Calu3 (cell line): ENCODE data around the gene TBL1X. TPM values are rescaled to one million over a fixed set of nuclear protein-coding genes. Genes with fewer than 3 reads are reported as not detected.

Source experiments
- BruUV-seq: library from RNA; stranded (reverse); fragments of 400-500 nt; replicated peaks from 2 replicates; lab custom pipeline; 2021; lab: Mats Ljungman, UMichigan
- CTCF ChIA-PET: fragments of 300-600 bp; sonication (Branson Sonifier 250); formaldehyde crosslinking; loops from one replicate; lab custom pipeline; 2022; ENCODE audit warnings: antibody characterized with exemption; lab: Charles Lee
- DNase-seq: peaks from one replicate; pipeline ENCODE4 v3.0.0; 2022
- H3K27ac Mint-ChIP-seq: one replicate; pipeline ENCODE4 v1.8.0; 2022; ENCODE audit warnings: mixed read lengths; ENCODE audit not compliant: unreplicated experiment
- H3K27me3 Mint-ChIP-seq: one replicate; pipeline ENCODE4 v1.8.0; 2022; ENCODE audit warnings: mixed read lengths; ENCODE audit not compliant: unreplicated experiment
- H3K36me3 Mint-ChIP-seq: one replicate; pipeline ENCODE4 v1.8.0; 2022; ENCODE audit warnings: mild to moderate bottlenecking, moderate library complexity, mixed read lengths; ENCODE audit not compliant: insufficient read depth, unreplicated experiment
- H3K4me1 Mint-ChIP-seq: one replicate; pipeline ENCODE4 v1.8.0; 2022; ENCODE audit warnings: mild to moderate bottlenecking, low read depth, mixed read lengths; ENCODE audit not compliant: unreplicated experiment
- H3K4me3 Mint-ChIP-seq: one replicate; pipeline ENCODE4 v1.8.0; 2022; ENCODE audit warnings: mild to moderate bottlenecking, low read depth, moderate library complexity, mixed read lengths; ENCODE audit not compliant: unreplicated experiment
- H3K9me3 Mint-ChIP-seq: one replicate; pipeline ENCODE4 v1.8.0; 2022; ENCODE audit warnings: low read depth, mixed read lengths; ENCODE audit not compliant: unreplicated experiment
- intact Hi-C: fragments of 100-400 bp; cut with micrococcal nuclease; formaldehyde crosslinking; loops from one replicate; pipeline ENCODE4 v1.10.0; 2022; ENCODE audit not compliant: unreplicated experiment
- total RNA-seq: library from RNA; stranded (reverse); gene quantifications from 2 replicates; pipeline ENCODE4 v1.2.3, GENCODE V29; 2022
- TF ChIP-seq, protein P1 (sequence below): fragments of 200-600 bp; IDR thresholded peaks from one replicate; pipeline ENCODE4 v1.8.0; 2022; ENCODE audit warnings: antibody characterized with exemption; ENCODE audit not compliant: unreplicated experiment

TBL1X gene
- total RNA-seq, 1 experiment from 2014 or later, result 25.0 TPM

DNA sequence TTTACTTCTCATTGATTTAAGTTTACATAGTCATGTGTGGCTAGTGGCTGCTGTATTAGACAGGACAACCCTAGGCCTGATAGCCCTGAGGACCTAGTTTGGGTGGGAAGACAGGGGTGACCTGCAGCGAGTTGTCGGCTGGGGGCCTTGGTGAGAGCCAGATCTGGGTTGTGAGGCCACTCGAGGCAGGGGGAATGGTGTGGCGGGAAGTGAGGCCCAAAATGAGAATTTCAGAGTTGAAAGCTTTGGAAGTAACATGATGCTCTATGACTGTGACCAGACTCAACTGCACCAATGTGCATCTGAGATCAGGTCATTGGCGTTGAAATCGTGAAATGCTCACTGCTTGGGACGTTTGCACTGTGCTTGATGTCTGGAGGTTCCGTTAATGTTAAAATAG, 72.9 kb downstream of the TBL1X start:
- Mint-ChIP-seq H3K9me3 (peaks cover 2% of the 10 kb centered on the region), H3K27ac (no peak overlapping the region), H3K4me3 (no peak overlapping the region), H3K27me3 (no peaks in the 10 kb centered on the region), H3K36me3 (no peaks in the 10 kb centered on the region), H3K4me1 (no peaks in the 10 kb centered on the region)
- BruUV-seq, result no TSS peak
- TF ChIP-seq, protein P1, sequence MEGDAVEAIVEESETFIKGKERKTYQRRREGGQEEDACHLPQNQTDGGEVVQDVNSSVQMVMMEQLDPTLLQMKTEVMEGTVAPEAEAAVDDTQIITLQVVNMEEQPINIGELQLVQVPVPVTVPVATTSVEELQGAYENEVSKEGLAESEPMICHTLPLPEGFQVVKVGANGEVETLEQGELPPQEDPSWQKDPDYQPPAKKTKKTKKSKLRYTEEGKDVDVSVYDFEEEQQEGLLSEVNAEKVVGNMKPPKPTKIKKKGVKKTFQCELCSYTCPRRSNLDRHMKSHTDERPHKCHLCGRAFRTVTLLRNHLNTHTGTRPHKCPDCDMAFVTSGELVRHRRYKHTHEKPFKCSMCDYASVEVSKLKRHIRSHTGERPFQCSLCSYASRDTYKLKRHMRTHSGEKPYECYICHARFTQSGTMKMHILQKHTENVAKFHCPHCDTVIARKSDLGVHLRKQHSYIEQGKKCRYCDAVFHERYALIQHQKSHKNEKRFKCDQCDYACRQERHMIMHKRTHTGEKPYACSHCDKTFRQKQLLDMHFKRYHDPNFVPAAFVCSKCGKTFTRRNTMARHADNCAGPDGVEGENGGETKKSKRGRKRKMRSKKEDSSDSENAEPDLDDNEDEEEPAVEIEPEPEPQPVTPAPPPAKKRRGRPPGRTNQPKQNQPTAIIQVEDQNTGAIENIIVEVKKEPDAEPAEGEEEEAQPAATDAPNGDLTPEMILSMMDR, result no peak
- intact Hi-C loops, result no loop called here
- no peak for DNase-seq
- CTCF ChIA-PET, result no interaction called here

DNA sequence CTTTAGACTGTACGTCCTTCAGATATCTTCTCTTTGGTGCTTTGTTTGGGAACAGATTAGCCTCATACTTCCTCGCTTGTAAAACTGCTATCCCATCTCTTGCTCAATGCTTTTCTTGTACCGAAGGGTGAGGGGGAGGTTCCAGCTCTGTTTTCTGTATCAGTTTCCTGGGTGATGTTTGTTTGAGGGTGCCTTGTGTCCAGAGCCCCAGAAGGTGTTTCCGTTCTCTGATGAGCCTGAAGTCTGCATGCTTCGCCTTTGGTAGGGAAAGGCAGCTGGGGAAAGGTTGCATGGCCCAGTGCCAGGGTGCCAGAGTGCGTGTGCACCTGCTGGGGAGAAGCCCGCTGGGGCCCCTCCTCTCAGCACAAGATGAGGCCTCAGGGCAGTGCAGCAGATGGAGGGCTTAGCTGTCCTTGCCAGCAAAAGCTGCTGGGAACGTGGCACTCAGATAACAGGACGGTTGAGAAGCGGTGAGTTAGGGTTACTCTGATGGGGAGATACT, 73.7 kb downstream of the TBL1X start:
- no TSS peak for BruUV-seq
- no peaks in the 10 kb centered on the region for H3K4me1 Mint-ChIP-seq

DNA sequence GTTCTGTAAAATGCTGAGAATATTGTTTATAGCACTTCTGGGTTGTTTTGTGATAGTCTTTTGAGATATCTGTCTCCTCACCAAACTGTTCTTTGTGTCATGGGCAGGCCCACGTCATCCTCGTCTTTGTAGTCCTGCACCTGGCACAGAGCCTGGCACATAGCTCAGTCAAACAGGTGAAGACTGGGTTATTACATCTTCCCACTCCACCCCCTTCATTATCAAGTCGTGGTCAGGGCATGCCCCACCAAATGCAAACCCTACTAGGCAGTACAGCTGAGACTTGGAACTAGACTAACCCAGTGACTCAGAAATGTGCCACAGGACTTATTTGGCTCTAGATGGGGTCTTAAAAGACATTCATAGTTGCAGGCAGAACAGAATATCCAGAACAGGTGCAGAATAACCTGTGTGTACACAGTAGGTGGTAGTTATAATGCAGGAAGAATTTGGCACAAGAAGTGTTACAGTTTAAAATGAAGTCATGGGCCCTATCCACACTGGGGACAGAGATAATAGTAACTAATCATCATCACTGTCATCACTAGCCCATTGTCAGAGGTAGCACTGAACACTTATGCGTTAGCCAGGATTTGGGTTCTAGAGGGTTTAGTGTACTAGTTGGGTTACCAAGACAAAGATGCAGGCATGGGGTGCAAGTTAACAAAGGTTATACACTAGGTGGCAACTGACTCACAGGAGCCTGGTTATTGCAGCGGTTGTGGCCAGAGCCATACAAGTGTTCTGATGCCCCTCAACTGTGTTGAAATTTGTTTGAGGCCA, 74.9 kb downstream of the TBL1X start:
- DNase-seq, result no peak
- intact Hi-C loops, result no loop called here
- Mint-ChIP-seq H3K4me1 (no peaks in the 10 kb centered on the region), H3K36me3 (peaks cover 5% of the 10 kb centered on the region), H3K4me3 (no peak overlapping the region), H3K9me3 (peaks cover 2% of the 10 kb centered on the region), H3K27ac (no peak overlapping the region), H3K27me3 (no peaks in the 10 kb centered on the region)
- TF ChIP-seq, protein P1, result no peak
- CTCF ChIA-PET, result no interaction called here
- BruUV-seq, result no TSS peak

More for the DNA sequence above, 73.7 kb downstream of the TBL1X start:
- H3K27me3 Mint-ChIP-seq, result no peaks in the 10 kb centered on the region
- CTCF ChIA-PET, result no interaction called here
- intact Hi-C loops, result no loop called here
- no peak for DNase-seq
- H3K36me3 Mint-ChIP-seq, result no peaks in the 10 kb centered on the region
- no peak overlapping the region for H3K4me3 Mint-ChIP-seq
- H3K9me3 Mint-ChIP-seq, result peaks cover 2% of the 10 kb centered on the region
- TF ChIP-seq, protein P1, result no peak
- H3K27ac Mint-ChIP-seq, result no peak overlapping the region

DNA sequence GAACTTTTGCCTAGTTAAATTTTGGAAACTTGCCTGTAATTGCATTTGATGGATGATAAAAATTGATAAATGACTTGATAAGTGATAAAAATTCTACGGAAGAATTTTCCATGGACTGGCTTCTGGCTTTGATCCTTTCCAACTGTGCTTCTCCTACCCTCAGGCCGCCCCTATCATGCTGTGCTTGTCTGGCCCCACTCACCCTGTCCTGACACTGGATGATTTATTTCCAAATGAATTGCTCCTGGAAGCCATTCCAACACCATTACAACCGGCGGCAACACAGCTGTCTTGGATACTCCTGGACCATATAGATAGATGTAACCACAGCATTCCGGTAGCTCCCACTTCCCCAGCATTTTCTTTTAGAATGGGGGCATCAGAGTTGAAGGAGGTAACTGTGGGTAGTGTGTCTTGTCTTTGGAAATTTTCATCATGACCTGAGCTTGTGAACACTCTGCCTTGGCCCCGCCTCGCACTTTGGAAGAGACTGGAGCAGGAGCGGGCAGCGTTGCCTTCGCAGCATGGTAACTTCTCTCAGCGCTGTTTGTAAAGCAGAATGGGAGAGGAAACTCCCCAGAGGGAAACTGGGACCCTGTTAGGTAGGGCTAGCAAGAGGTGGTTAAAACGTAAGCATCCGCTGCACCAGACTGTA, 77.4 kb downstream of the TBL1X start:
- DNase-seq, result no peak
- Mint-ChIP-seq H3K27me3 (no peaks in the 10 kb centered on the region), H3K4me1 (no peaks in the 10 kb centered on the region), H3K36me3 (peaks cover 5% of the 10 kb centered on the region), H3K4me3 (no peak overlapping the region), H3K9me3 (peaks cover 2% of the 10 kb centered on the region), H3K27ac (no peak overlapping the region)
- TF ChIP-seq, protein P1, result no peak
- BruUV-seq, result no TSS peak
- intact Hi-C loops, result no loop called here
- CTCF ChIA-PET, result no interaction called here
